Esophagus muscularis mucosa (tissue), 2 donors: ENCODE results near the gene GNAZ.

Experiments
- POLR2A ChIP-seq: fragments of 450-650 bp; IDR thresholded peaks from one replicate; pipeline ENCODE4 v1.6.1; 2017; ENCODE audit warnings: antibody characterized with exemption, moderate library complexity, mild to moderate bottlenecking, low read depth
- POLR2AphosphoS5 ChIP-seq, 2 donors: sonication (generic); formaldehyde crosslinking; IDR thresholded peaks; one replicate each; pipeline ENCODE4 v1.6.1; 2017; ENCODE audit warnings: antibody characterized with exemption in 2 of 2

DNA sequence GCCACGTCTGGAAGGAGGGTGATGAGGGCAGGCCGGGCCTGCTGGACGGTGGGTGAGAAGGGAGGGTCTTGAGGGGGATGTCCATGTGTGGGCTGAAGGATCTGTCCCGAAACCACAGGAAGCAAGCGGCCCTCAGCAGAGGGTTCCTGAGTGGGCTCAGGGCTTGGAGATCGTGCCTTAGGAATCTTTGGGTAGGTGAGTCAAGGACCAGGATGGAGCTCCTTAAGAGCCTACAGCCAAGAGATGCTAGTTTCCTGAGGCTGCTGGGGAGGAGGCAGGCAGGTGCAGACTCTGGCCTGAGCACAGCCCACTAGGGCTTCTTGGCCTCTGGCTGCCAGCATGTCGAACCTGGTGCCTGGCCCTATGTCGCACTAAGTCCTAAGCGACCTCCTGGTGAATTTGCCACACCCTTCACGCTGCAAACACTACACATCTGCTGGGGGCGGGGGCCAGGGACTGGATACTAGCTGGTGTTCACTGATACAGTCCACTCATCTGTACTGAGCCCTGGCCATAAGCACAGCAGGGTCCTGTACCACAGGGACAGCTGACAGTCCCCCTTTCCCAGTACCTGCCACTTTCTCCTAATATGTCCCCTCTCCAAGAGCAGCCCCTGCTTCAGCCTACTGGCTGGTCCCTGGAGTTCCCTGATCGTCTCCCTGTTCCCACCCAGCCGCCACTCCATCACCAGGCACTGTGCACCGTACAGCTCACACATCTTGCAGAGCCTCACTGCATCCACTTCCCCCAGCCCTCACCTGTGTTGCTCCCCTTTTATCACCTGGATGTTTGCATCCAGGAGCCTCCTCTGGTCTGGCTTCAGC, 19.5 kb downstream of the GNAZ start:
- TF ChIP-seq POLR2A (no peak), POLR2AphosphoS5 (IDR thresholded peaks at IDR 0.05) (no peak)
